NCI-H146 (cell line): ENCODE data around the gene IFIT1B.
A peak's percentile ranks its signal among the peaks of the same experiment; 100 is the strongest.
"Not testable (repeated sequence)": the region's sequence is repeated elsewhere in the genome, so short reads cannot be mapped to it uniquely, and the experiment has no call there.

Experiments
- DNase-seq: peaks from one replicate; lab custom pipeline; 2025; lab: John Stamatoyannopoulos, UW

Gene IFIT1B

GRCh38 chr10:89348481-89348880 is 29.4 kb upstream of the IFIT1B start:
- no peak for DNase-seq

- DNase-seq: no peak
Measured at GRCh38 chr10:89348975-89349374, 28.9 kb upstream of the IFIT1B start.

DNA sequence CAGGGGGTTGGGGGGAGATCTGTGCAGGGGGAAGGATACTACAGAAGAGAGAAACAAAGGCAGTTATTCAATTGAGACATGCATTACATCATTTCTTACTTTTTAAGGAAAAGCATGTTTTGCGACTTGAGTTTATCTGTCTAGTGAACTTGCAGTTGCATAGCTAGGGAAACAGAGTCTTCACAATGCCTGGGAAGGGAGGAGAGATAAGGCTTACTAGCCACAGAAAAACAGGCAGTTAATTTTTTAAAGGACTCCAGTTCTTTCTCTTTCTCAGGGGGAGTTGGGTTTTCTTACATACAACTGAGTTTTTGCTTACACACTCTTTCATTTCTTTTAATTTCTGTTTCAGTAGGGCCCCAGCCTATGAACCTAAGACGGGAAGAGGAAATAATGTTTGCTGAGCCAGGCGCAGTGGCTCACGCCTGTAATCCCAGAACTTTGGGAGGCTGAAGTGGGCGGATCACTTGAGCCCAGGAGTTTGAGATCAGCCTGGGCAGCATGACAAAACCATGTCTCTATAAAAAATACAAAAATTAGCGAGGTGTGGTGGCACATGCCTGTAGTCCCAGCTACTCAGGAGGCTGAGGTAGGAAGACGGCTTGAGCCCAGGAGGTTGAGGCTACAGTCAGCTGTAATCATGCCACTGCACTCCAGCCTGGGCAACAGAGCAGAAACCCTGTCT is 27.1 kb upstream of the IFIT1B start:
- DNase-seq: not testable (repeated sequence)

DNA sequence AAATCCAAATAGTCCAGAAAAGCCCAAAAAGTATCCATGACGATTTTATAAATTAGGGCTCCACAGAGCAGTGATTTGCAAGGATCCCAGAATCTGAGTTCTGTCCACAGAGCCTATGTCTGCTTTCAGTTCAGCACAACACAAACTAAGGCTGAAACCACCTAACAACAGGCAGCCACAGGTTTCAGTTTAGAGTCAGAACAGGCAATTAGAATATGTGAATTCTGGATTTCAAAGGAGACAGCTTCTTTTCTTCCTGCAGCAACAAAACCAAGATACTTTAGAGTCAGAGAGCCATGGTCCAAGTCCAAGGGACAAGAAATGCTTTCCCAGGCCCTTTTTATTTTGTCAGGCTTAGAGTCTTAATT is 26.5 kb upstream of the IFIT1B start:
- DNase-seq: no peak

DNA sequence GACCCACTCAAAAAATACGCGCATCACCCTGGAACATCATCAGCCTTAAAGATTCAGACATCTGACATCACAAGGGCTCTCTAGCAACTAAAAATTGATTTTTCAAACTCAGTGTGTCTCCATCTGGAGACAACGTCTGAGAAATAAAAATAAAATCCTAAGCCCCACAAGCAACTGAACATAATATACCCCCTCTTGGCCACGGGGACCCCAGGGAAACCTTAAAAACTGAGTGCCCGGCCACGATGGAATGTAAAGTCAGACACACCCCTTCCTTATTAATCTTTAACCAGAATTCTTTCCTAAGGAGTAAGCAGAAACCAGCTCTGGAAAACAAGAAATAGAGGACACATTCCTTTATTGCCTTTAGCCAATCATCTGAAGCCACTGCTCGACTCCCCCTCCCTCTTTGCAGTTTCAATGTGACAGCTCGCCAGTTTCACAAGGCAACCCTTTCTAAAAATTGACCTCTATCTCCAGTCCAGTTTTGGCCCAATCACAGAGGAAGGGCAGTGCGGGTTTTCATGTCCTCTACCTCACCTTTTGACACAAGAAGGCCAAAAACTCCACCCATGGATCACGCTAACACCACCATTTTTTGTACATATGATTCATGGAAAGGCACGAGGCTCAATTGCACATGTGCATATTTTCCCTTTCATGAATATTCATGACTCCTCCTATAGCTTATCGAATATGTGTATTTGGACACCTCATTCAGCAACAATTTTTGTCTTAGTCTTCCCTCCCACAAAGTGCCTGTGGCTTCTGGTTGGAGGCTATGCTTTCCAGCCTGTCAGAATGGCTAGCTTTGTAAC is 25.9 kb upstream of the IFIT1B start:
- no peak for DNase-seq

DNA sequence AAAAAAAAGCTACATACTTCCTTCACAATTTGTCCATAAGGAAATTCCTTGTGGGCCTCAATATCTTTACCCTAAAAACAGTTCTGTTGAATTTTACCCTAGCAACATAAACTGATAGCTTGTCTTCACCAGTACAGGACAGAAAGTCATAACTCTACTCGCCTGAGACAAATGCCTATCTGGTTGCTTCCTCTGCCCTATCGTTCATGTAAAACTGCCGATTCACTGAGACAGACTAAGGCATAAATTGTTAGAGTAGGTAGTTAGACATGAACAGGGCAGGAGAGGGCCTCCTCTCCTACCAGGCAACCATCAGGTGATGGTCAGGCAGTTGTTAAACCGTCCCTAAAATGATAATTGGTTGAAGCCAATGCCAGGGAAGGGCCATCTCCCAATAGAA is 25.1 kb upstream of the IFIT1B start:
- no peak for DNase-seq

DNA sequence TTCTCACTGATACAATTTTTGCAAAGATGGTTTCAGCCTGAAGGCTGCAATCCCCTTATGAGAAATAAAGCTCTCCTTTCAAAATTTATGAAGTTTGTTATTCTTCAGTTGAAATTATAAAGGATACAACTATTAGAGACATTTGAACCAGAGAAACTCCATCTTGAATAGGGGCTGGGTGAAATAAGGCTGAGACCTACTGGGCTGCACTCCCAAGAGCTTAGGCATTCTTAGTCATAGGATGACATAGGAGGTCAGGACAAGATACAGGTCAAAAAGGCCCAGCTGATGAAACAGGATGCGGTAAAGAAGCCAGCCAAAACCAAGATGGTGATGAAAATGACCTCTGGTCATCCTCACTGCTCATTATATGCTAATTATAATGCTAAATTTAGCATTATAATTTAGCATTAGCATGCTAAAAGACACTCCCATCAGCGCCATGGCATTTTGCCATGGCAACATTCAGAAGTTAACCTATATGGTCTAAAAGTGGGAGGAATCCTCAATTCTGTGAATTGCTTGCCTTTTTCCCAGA is 22.4 kb upstream of the IFIT1B start:
- no peak for DNase-seq

GRCh38 chr10:89357096-89357495 is 20.8 kb upstream of the IFIT1B start:
- DNase-seq: no peak

GRCh38 chr10:89357975-89358374 is 19.9 kb upstream of the IFIT1B start:
- no peak for DNase-seq

DNA sequence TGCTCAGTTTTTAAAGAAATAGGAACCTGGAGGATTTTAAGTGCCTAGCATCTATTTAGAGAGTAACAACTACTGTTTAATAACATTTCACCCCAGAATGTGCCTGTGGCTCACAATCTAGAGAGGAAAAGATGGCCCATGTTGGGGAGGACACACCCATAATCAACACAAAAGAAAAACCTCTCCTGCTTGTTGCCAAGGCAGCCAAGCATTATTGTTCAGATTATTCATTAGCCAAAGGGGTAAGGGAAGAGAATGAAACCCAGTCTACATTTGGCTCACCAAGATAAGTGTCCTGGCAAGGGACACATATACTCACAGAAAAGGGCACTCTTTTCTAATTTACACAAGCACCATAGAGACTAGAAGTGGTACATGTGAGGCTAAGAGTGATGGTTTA is 17.7 kb upstream of the IFIT1B start:
- DNase-seq: no peak

DNA sequence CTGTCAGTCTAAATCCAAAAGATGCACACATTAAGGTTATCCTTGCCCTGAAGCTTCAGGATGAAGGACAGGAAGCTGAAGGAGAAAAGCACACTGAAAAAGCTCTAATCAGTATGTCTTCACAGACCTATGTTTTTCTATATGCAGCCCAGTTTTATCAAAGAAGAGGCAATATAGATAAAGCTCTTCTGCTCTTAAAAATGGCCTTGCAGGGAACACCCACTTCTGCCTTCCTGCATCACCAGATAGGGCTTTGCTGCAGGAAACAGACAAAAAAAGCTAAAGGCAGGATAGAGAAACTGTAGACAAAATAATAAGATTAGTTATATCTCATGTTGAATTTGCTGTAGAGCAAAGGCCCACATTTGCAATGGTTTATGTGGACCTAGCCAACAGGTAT is 14.9 kb upstream of the IFIT1B start:
- DNase-seq: no peak

DNA sequence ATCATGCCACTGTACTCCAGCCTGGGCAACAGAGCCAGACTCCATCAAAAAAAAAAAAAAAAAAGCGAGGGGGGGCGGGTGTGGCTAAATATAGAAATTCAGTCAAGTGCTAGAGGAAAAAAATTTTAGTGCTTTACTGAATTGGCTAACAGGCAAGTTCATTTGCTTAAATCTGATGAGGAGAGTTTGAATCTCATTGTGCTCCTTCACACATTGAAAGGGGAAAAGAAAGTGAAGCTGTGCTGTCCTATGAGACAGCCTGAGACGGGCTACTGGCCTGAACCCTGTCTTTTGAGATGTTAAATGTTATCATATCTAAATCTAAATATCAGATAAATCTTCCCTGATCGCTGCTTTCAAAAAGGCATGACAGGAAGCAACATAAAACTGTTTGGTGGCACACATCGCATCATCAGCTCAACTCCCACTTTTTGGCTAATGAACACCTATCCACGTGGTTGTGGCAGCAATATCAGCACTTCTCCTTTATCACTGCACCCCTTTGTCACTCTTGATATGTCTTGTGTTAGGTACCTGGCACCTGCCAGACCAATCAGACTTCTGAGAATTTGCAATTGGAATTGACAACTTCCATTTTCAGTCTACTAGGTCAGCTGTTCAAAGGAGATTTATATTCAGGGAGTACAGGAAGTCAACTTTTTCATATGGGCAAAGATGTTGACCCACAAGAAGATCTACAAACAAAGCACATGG is 14.0 kb upstream of the IFIT1B start:
- no peak for DNase-seq

- no peak for DNase-seq
Measured at GRCh38 chr10:89364531-89364930, 13.3 kb upstream of the IFIT1B start.

GRCh38 chr10:89367529-89367928 is 10.3 kb upstream of the IFIT1B start:
- peak; percentile 58 for DNase-seq

- no peak for DNase-seq
Measured at GRCh38 chr10:89368129-89368528, 9.7 kb upstream of the IFIT1B start.

DNA sequence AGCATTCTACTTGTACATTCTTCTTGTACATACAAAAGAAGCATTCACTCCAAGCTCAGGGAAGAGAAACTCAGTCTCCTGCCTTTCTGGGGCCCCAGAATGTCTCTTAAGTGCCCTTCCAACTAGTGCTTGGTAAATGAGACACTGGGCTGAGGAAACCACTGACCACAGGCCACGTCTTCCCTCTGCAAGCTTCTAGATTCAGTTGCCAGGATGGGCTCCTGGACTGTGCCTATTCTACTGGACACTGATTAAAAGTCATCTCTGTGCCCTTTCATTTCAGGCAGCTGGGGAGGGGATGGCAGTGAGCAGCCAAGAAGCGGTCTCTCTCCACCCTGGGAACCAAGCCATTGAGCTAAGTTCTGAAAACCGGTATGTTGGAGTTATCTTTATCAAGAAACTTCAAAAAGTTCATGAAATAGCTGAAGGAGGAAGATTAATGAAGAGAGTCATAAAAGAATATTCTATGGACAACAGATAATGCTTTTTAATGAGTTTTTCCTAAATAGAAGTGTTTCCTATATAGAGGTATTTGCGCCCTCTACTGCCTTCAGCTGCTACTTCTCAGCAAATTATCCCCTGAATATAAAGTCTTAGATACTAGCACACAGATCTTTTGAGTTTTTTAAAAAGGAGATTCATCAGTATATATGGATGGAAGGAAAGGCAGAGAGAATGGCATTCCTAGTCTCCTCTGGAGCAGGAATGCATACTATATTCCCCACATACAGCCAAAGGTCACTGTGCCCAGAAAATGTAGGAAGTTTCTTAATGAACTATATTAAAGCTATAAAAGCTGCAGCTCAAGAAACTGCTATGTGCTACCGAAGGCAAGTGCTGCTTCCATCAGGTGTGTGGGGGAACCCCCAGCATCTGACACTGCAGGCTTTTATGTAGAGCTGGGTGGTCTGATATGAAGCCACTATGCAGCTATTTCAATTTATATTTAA is 8.4 kb upstream of the IFIT1B start:
- DNase-seq: no peak

GRCh38 chr10:89371079-89371478 is 6.8 kb upstream of the IFIT1B start:
- DNase-seq: no peak

DNA sequence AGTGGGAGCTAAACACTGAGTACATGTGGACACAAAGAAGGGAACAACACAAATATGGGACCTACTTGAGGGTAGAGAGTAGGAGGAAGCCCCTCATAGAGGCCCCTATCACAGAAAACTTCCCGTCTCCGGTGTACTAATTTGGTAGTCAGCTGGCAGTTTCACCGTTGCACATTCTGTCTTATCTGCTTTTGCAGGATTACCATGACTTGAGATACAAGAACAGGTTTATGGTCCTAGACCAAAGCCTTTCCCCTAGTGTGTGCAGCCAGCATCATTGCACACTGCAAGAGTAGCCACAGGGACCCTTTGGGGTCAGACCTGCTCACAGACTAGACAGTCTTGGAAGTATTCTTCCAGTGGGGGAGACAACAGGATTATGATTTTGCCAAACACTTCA is 5.9 kb upstream of the IFIT1B start:
- DNase-seq: no peak

GRCh38 chr10:89373916-89374711 is 3.7 kb upstream of the IFIT1B start:
- DNase-seq: no peak

DNA sequence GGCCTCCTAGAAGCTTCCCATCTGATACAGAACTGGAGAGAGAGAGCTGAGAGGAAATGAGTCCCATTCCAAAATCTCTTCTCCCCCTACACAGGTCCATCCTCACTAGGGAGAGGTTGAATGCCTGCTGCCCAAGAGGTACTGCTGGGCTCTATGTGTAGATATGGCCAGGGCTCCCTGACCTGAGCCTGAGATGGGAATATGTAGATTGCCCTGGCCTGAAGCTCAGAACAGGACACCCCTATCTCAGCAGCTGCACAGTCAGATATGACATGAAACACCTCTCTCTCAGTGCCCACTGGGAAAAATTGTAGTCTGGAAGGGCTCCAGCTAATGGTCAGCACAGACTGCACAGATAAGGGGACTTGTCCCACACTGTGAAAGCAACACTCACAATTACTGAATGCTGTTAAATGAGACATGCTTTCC is 3.1 kb upstream of the IFIT1B start:
- DNase-seq: no peak

- no peak for DNase-seq
Measured at GRCh38 chr10:89379103-89379502, 1.2 kb downstream of the IFIT1B start.
